NCI-H1694 (cell line): Measurements from ENCODE around the gene NDUFA11.

Experiments used
- DNase-seq: peaks from one replicate; lab custom pipeline; 2025; lab: John Stamatoyannopoulos, UW

NDUFA11 gene

DNA sequence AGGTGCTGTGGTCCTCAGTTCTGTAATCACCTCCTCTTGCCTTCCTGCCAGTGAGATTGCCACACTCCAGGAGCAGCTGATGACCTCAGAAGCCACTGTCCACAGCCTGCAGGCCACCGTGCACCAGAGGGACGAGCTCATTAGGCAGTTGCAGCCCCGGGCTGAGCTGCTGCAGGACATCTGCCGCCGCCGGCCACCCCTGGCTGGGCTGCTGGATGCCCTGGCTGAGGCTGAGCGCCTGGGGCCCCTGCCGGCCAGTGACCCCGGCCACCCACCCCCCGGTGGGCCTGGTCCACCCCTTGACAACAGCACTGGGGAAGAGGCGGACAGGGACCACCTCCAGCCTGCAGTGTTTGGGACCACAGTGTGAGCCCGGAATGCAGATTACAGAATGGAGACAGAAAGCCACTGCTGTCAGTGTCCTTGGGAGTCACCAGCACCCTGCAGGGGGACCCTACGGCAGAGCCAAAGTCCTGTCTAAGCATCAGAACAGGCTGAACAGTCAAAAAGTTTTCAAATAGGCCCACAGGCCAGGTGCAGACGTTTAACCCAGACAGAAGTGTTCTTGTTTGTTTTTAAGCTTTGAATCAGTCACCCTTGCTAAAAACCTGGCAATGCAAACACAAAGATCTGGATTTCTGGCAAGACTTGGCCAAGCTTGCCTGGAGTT, 5.3 kb upstream of the NDUFA11 start:
- no peak for DNase-seq

DNA sequence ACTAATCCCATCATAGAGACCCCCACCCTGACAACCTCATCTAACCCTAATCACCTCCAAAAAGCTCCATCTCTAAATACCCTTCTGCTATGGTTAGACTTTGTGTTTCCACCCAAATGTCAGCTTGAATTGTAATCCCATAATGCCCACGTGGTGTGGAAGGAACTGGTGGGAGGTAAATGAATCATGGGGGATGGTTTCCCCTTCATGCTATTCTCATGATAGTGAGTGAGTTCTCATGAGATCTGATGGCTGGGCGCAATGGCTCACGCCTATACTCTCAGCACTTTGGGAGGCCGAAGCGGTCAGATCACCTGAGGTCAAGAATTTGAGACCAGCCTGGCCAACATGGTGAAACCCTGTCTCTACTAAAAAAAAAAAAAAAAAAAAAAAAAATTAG, 3.7 kb upstream of the NDUFA11 start:
- no peak for DNase-seq

DNA sequence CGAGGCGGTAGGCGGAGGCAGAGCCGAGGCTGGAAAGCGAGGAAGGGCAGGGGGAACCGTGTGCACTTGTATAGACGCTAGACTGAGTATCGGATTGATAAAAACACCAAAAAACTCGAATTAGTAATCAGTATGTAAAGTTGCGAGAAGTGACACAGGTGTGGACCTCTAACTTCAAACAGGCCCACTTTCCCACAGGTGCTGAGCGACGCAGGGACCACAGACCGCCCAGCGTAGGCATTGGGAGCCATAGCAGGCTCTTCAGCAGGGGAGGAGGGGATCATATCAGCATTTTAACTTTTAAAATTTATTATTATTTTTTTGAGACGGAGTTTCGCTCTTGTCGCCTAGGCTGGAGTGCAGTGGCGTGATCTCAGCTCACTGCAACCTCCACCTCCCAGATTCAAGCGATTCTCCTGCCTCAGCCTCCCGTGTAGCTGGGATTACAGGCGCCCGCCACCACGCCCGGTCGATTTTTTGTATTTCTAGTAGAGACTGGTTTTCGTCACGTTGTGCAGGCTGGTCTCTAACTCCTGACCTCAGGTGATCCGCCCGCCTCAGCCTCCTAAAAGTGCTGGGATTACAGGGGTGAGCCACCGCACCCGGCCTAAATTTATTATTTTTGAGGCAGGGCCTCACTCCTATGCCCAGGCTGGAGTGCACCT, 1.7 kb upstream of the NDUFA11 start:
- no peak for DNase-seq

DNA sequence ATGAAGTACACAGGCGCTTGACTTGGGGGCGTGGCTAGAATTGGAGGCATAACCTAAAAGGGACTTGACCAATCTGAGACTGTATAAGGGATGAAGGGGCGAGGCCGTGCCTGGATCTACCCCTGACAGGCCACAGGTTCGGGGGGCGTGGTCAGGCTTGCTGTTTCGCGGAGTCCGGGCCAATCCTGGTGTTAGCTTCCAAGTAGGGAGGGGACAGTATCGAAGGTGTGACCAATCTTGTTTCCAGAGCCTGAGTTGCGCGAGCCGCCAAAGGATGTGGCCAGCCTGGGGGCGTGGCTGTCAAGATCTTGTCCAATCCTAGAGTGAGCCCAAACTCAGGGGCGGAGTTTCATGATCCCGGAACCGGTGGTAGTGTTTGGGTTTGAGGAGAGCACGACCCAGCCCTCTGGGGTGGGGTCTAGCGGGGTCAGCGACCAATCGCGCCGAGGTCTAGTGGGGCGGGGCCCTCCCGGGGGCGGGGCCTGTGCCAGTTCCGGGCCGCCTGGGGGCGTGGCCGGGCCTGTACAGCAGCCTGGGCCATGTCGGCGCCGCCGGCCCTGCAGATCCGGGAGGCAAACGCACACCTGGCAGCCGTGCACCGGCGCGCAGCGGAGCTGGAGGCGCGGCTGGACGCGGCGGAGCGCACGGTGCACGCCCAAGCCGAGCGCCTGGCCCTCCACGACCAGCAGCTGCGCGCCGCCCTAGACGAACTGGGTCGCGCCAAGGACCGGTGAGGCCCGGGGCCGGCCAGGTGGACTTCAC, 943 bp upstream of the NDUFA11 start, which contains the start of gene VMAC:
TSS of gene VMAC (plus strand) at position 521 of the 762 bp plus-strand sequence. CDS start at position 540, 19 bp downstream.
- DNase-seq, result peak; percentile 100

DNA sequence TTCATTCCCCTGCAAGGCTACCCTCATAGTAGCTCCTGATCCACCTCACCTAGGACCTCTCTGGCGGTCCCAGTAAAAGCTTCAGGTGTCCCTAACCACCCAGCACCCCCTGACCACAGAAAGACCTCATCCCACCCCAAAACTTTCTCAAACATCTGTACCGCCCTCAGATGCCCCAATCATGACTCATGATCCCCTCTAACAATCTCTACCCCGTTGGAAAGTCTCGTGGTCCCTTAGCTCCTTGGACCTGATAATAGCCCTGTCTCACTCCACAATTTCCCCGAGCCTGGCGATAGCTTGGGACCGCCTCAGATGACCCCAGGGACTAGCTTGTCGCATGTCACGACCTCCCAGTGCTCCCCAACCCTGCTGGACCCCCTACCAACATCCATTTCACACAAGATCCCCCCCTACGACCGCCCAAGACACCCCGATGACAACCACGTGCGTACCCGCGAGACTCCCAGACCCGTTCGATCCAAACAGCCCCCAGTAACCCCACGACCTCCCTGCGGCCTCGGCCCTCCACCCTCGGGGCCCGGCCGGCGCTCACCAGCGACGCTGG, 450 bp downstream of the NDUFA11 start:
- no peak for DNase-seq

DNA sequence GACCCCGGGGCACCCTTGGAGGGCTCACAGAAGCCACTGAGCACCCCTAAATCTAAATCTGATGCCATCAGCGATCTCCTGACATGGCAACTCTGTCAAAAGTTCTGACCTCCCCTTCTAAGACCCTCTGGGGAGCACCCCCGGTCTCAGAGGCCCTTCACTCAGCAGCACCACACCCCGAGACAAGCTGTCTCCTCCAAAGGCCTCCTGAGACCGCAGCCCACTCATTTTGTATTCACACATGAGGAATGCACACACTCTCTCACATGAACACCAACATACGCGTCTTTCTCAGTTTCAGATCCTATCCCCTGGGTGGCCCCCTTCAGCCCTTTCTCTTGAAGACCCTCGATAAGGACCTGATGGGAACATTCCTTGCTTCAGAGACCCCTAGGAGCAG, 2.6 kb downstream of the NDUFA11 start:
- DNase-seq, result no peak

DNA sequence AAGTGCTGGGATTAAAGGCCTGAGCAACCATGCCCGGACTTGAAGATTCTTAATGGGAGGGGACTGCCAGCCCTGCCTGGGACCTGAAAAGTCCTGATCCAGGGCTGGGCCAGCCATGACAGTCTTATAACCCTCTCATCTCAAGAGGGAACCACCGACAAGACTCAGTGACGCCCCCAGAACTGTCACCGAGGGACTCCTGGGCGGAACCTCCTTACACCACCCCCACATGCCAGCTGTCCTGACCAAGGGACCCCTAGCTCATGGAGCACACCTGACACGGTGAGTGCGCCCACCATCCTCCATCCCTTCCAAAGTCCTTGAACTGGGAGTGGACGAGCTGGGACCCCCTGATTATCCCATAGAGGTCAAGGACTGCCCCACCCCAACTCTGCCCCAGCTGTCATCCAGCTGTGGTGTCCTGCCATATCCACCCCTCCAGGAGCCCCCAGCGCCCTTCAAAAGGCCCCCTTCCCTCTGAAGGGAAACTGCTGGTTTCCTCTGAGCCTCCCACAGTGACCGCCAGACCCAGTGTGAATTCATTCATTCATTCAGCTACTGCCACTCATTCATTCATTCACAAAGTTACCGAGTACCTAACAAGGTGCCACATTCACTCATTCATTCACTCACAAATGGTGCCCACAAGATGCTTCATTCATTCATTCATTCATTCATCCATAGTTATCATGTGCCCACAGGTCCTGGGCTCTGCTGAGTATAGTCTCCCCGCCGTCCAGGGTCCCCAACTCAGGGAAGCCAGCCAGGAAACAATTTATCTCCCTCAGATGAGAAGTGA, 3.7 kb downstream of the NDUFA11 start:
- DNase-seq, result no peak

DNA sequence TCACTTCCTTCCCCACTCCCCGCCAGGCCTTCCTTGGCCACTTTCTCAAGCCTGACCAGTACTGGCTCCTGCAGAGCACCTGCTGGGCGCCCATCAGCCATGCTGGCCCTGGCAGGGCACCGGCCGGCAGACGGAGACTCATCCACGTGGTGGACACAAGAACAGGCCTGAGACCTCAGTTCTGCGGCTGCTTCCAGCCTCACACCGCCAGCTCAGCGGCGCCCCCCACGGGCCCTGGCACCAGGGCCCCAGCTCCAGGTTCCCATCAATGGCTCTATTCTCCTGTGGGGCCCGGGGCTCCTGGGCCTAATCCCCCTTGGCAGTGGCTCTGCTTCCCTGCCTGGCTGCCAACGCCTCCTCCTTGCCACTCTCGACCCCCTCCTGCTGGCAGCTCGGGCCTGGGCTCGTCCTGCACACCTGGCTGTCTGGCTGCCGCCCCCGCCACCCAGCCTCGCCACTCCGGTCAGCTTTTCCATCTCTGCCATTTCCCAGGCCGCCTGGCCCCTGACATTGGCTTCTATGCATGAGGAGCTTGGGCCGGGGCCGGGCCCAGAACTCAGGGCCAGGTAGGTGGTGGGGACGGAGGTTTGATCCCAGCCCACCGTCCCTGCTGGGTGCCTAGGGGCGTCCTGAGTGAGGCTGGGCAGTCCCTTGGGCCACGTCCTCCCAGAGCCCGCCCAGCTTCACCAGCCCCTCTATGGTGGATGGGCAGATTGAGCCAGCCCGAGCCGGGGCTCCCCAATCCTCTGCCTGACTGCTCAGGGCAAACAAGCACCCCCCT, 6.2 kb downstream of the NDUFA11 start:
- DNase-seq, result no peak

DNA sequence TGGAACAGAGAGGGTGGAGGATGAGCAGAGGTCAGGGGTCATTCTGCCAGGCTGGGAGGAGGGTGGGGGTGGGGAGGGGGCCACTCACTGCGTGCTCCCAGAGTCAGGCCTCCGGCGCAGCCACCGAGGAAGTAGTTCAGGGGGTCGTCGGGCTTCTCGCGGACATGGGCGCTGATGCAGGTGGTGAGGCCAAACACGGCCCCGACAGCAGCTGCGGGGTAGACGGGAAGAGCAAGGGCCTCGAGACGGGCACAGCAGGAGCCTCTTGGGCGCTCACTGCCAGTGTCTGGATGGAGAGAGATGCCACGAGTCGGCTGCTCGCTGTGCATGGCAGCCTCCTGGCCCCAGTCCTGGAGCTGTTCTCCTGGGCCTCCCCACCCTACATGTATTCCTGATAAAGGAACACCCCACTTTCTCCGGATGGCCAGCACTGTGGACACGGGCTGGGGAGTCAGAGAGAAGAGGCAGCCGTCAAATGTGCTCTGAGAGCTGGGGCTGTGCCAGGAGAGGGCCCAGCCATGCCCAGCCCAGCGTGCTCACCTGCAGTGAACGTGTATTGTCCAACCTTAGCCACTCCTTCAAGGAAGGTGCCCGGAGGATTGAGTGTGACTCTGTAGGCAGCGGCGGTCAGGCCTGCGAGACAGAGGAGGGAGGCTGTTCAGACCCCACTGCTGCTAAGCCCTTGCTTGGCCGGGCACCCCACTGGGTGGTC, 7.1 kb downstream of the NDUFA11 start:
- DNase-seq, result no peak

DNA sequence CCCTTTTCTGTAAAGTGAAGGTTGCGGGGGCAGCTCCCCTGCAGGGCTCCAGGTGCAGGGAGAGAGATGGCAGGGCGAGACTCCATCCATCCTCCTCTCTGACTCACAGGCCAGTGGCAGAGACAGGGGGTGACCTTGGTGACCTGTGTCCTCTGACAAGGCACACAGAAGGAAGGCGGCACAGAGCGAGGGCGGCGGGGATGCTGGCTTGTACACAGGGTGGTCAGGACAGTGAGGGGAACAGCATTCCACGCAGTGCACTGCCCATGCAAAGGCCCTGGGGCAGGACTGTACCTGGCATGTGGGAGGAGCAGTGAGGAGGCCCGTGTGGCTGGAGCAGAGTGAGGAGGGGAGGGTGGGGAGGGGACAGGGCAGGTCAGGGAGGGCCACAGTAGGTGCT, 7.7 kb downstream of the NDUFA11 start:
- DNase-seq, result no peak

DNA sequence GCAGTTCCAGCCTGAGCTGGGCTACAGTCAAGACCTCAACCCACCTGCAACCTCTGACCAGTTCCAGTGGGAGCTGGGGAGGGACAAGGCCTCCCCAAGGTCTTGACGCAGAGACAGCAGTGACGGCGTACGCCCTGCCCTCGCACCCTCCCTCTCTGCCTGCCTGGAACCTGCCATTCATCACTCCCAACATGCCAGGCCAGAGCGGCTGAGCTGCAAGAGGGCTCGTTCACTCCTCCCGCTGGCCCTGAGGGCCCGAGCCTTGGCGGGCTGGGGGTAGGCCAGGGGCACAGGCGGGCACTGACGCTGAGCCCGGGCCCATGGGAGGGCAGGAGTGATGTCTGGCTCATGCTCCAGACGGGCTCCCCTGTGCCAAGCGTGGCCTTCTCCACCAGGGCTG, 8.2 kb downstream of the NDUFA11 start:
- no peak for DNase-seq

DNA sequence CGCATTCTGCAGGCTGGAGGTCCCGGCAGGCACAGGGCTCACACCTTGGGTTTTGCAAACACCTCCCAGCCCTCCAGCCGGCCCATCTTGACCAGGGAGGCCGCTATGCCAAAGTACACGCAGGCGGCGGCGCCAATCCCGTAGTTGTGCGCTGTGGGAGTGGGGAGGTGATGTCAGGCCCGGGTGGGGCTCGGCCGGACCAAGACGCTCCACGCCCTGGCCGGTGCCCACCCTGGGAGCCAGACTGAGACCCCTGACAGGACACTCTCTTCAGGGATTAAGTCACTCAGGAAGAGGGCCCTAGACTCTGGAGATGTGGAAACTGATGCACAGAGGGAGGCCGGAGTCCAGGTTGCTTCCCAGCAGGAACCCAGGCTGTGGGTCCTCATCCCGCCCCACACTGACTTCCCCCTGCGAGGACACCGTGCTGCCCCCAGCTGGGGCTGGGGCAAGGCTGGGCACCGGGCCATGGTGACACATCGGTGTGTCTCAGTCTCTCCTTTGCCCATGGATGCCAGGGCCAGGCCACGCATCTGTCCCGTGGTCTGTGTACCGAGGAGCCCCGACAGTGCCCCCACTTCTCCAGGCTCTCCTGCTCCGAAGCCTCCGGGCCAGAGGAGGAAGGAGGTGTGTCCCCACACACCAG, 8.8 kb downstream of the NDUFA11 start:
- DNase-seq, result no peak

DNA sequence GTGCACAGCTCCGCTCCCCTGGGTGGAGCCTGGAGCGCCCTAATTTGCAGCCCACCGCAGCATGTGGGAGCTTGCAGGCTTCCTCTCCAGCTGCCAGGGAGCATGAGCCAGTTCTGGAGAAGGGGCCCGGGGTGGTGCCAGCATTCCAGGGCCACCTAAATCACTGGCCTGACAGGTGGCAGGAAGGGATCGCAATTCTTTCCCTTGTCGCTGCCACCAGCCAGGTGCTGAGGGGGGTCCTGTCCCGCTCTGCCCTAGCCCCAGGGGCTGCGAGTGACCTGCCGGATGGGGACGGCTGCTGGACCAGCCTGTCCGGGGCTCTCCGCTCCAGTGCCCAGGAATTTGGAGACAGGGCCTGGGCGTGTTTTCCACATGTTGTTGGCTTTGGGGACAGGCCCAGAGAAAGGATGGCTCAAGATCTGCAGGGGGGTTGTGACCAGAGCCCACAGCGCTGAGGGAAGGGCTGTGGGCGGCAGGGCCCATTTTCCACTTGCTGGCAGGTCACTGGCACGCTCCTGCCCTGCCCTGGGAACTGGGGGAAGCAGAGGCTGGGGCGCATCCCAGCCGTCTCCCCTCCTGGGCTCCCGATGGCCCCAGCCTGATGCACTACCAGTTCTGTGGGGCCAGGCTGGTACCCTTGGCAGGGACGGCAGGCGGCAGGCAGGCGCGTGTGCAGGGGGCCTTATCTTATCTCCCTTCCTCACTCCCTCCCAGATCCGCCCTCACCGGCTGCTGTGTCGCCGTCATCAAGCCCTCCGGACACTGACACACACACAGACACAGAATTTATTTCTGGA, 9.5 kb downstream of the NDUFA11 start:
- DNase-seq, result peak; percentile 13

DNA sequence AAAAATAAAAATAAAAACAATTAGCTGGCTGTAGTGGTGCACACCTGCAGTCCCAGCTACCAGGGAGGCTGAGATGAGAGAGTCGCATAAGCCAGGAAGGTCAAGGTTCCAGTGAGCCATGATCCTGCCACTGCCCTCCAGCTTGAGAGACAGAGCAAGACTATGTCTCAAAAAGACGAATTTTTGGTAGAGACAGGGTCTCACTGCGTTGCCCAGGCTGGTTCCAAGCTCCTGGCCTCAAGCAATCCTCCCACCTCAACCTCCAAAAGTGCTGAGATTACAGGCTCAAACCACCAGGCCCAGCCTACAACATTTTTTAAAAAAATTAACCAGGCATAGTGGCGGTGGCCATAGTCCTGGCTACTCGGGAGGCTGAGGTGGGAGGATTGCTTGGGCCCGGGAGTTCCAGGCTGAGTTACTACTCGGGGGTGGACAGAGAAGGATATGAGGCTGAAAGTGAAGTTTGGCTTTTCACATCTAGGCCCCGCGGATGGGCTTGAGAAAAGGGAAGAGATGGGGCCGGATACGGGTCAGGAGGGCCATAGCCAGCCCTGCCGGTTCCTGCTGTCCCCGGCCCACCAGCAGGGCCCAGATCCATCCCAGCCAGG, 10.2 kb downstream of the NDUFA11 start:
- DNase-seq, result no peak

DNA sequence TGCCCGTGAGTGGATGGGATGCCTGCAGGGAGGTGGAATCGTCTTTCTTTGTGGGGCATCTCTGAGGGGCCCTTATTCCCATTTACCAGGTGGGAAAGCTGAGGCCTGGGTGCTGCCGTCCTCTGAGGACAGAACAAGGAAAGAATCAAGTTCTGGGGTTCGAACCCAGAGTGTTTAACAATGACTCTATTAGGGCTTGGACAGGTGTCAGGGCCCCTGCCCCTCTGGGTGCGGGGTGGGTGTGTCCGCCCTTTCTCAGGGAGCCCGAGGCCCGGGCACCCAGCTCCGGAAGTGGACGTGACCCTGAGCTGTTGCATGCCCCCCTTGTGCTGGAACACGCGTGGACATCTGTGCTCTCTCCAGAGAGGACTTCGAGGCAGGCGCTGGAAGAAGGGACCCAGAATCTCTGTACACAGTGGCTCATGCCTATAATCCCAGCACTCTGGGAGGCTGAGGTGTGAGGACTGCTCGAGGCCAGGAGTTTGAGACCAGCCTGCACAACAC, 10.8 kb downstream of the NDUFA11 start:
- no peak for DNase-seq

DNA sequence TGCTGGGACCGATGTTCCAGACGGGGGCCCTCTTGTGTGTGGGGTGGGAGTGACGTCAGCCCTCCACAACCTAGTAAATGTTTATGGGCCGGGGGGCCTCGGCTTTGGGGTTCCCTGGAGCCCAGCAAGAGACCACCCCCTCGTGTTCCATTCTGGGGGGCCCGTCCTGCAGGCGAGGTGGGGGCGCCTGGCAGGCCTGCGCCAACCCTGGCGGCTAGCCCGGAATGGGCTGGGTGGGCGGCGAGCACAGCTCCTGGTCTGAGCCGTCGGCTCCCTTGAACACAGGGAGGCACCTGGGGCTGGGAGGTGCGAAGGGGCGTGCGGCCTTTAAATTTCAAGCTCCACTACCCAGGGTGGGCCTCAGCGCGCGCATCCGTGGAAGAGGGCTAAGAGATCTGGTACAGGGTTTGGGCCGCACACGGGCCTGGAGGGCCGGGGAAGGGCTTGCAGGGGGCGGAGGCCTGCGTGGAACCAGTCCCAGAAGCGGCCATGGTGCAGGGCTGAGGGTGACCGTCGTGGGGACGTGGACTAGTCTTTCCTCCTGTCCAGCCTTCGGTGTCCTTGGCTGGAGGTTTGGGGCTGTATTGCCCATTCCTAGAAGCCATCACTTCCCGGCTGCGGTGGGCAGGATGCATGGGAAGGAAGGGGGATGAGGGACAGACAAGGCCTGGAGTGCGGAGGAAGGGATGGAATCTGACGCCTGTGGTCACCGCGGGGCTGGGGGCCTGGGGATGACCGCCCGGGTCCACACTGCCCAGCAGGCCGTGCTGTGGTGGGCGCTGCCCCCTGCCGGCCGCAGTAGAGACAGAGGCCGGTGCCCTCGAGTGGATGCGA, 11.4 kb downstream of the NDUFA11 start:
- no peak for DNase-seq

DNA sequence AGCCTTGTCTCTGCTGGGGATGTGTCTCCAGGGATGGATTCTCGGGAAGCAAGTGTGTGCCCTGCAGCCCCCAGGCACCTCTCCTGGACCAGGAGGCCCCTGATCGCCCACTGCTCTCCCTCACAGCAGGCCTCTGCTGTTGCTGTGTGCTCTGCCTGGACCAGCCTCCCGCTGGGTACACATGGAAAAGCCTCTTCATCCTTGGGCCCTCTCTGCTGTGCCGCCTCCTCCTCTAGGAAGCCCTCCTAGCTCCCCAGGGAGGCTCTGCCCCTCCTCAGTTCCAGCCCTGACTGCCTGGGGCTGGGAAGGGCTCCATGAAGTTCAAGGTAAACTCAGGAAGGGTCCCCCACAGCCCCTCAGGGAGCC, 12.0 kb downstream of the NDUFA11 start:
- DNase-seq, result no peak

DNA sequence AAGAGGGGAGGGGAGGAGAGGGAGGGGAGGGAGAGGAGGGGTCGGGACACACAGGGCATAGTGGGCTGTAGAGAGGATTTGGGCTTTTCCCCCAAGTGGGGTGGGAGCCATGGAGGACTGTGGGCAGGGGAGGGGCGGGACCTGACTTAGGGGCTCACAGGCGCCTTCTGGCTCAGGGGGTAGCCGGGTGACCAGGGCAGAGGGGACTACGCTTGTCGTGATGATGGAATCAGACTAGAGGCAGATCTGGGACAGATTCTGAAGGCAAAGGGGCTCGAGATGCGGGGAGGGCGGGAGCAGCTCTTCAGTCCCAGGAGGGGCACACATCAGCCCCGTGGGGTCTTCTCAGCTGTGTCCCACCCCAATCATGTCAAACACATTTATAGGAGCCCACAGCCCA, 13.5 kb downstream of the NDUFA11 start:
- DNase-seq, result no peak
